Left cardiac atrium (tissue), 4 donors: Measurements from ENCODE around the gene SCO1. TPM values are rescaled to one million over a fixed set of nuclear protein-coding genes. Genes with fewer than 3 reads are reported as not detected.
A peak's percentile ranks its signal among the peaks of the same experiment; 100 is the strongest.

ENCODE experiments used
- ATAC-seq, 2 donors: fragments of 200-7000 bp; cut with Tn5 transposase; one replicate each; pipeline ENCODE4 v1.9.1; 2020; ENCODE audit warnings: mild to moderate bottlenecking in 2 of 2, moderate library complexity in 2 of 2
- DNase-seq: peaks from one replicate; pipeline ENCODE4 v3.0.0-alpha.2; 2020
- intact Hi-C, 2 donors: fragments of 100-400 bp; cut with DNase I; formaldehyde crosslinking; loops; one replicate each; pipeline versions ENCODE4 v1.14.1 to v1.15.1; 2022 to 2023
- total RNA-seq, 2 donors: library from RNA; stranded (reverse); fragmentation: NEBNext Ultra II Directional; extraction: Animal tissue kit (Norgen Biotek cat#: 25700); gene quantifications; one replicate each; pipeline ENCODE4 v1.2.1, GENCODE V29; 2021
- donor health status: DM: no; HTN: yes; CAD: no.
- donor health status: DM: no; HTN: yes; CAD: no; lungs with severe emphysema.
- donor health status: DM: yes; HTN: yes; CAD: no.
- donor health status: Dilated cardiomyopathy.

The SCO1 gene
- total RNA-seq, 2 donors from 2014 or later, result 26.9 to 27.1 TPM

GRCh38 chr17:10668775-10669174, 28.6 kb downstream of the SCO1 start:
- intact Hi-C loops, result no loop called here
- DNase-seq (no peak), ATAC-seq (no peak)

GRCh38 chr17:10666906-10667305, 30.4 kb downstream of the SCO1 start:
- intact Hi-C loops, result no loop called here
- DNase-seq (no peak), ATAC-seq (no peak)

- no peak for ATAC-seq
- intact Hi-C loops, result no loop called here
- DNase-seq, result no peak
These were observed 32.8 kb downstream of the SCO1 start for GRCh38 chr17:10664571-10664970.

GRCh38 chr17:10663231-10663630, 34.1 kb downstream of the SCO1 start:
- intact Hi-C loops, result no loop called here
- DNase-seq, result no peak
- ATAC-seq, result no peak

GRCh38 chr17:10661437-10661836, 35.9 kb downstream of the SCO1 start:
- intact Hi-C loops, result no loop called here
- ATAC-seq, result no peak
- DNase-seq, result no peak

- intact Hi-C loops, result no loop called here
- ATAC-seq (no peak), DNase-seq (no peak)
These were observed 39.5 kb downstream of the SCO1 start for GRCh38 chr17:10657879-10658278.

- ATAC-seq (no peak), DNase-seq (no peak)
- intact Hi-C loops, result no loop called here
These were observed 40.2 kb downstream of the SCO1 start, which contains the start of gene MYH3 for GRCh38 chr17:10657148-10657547. TSS of gene MYH3 (minus strand) at chr17:10657309. CDS start at chr17:10655064, 2,245 bp downstream.

- DNase-seq (no peak), ATAC-seq (no peak)
- intact Hi-C loops, result no loop called here
These were observed 43.3 kb downstream of the SCO1 start for GRCh38 chr17:10653987-10654386.

GRCh38 chr17:10652984-10653659, 44.2 kb downstream of the SCO1 start:
- intact Hi-C loops, result no loop called here
- ATAC-seq, result no peak
- no peak for DNase-seq

- intact Hi-C loops, result no loop called here
- DNase-seq (no peak), ATAC-seq (no peak)
These were observed 45.4 kb downstream of the SCO1 start for GRCh38 chr17:10651927-10652326.

- no peak for ATAC-seq
- DNase-seq, result no peak
- intact Hi-C loops, result loop anchor here in 1 of 2 donors (10.0 kb wide), 1 partner anchor 195 kb away; no protein-coding TSS in a partner anchor
These were observed 47.7 kb downstream of the SCO1 start for GRCh38 chr17:10649602-10650001.

- intact Hi-C loops, result loop anchor here in 1 of 2 donors (10.0 kb wide), 1 partner anchor 196 kb away; no protein-coding TSS in a partner anchor
- ATAC-seq, result no peak
- no peak for DNase-seq
These were observed 48.4 kb downstream of the SCO1 start for GRCh38 chr17:10648956-10649355.

- DNase-seq (no peak), ATAC-seq (no peak)
- intact Hi-C loops, result loop anchor here in 1 of 2 donors (10.0 kb wide), 1 partner anchor 196 kb away; no protein-coding TSS in a partner anchor
These were observed 49.0 kb downstream of the SCO1 start for GRCh38 chr17:10648381-10648780.

GRCh38 chr17:10646392-10646990, 50.8 kb downstream of the SCO1 start:
- intact Hi-C loops, result loop anchor here (1.0 to 10.0 kb wide), 2 partner anchors 198 to 199 kb away; no protein-coding TSS in a partner anchor
- DNase-seq (peak; percentile 65), ATAC-seq (peak; percentile 65 to 72)

- intact Hi-C loops, result loop anchor here in 1 of 2 donors (10.0 kb wide), 1 partner anchor 204 kb away; no protein-coding TSS in a partner anchor
- ATAC-seq, result no peak
- no peak for DNase-seq
These were observed 56.9 kb downstream of the SCO1 start for GRCh38 chr17:10640475-10640874.

GRCh38 chr17:10638151-10638550, 59.2 kb downstream of the SCO1 start:
- intact Hi-C loops, result no loop called here
- no peak for ATAC-seq
- no peak for DNase-seq

GRCh38 chr17:10635290-10635689, 62.0 kb downstream of the SCO1 start:
- no peak for ATAC-seq
- DNase-seq, result no peak
- intact Hi-C loops, result no loop called here

- ATAC-seq, result no peak
- intact Hi-C loops, result no loop called here
- no peak for DNase-seq
These were observed 63.5 kb downstream of the SCO1 start for GRCh38 chr17:10633738-10634379.

- intact Hi-C loops, result no loop called here
- no peak for ATAC-seq
- no peak for DNase-seq
These were observed 65.6 kb downstream of the SCO1 start for GRCh38 chr17:10631701-10632100.

GRCh38 chr17:10631048-10631700, 66.2 kb downstream of the SCO1 start:
- intact Hi-C loops, result no loop called here
- DNase-seq, result no peak
- ATAC-seq, result no peak
